ENCODE measurements around the gene PLSCR4.
A peak's percentile ranks its signal among the peaks of the same experiment; 100 is the strongest.

PLSCR4 gene

DNA sequence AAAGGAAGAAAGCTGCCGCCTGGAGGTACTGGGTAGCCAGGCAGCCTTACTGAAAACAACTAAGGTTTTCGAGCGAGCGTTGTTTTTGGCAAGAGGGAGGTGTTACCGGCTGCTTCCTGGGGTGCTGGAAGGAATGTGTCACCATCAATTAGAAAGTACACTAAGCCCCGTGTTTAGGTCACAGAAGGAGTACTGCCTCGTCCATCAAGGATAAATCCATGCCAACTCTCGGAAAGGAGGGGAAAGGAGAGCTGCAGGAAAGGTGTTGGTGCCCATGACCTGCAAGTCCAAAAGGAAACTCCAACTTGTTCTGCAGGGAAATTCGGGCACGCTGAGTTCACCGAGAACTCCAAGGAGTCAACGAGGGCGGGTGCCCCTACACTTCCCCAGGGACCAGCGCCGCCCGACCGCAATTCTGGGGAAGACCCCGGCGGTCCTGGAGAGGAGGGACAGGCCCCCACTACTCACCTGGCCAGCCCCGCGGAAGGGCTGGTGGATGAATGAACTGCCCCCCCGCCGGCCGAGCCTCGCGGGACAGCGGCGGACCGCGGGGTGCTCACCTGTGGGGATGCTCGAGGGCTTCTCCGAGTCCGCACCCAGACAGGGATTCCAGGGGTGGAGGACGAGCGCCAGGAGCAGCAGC, 90.5 kb downstream of the PLSCR4 start:
- DNase-seq, result peak; percentile 59

DNA sequence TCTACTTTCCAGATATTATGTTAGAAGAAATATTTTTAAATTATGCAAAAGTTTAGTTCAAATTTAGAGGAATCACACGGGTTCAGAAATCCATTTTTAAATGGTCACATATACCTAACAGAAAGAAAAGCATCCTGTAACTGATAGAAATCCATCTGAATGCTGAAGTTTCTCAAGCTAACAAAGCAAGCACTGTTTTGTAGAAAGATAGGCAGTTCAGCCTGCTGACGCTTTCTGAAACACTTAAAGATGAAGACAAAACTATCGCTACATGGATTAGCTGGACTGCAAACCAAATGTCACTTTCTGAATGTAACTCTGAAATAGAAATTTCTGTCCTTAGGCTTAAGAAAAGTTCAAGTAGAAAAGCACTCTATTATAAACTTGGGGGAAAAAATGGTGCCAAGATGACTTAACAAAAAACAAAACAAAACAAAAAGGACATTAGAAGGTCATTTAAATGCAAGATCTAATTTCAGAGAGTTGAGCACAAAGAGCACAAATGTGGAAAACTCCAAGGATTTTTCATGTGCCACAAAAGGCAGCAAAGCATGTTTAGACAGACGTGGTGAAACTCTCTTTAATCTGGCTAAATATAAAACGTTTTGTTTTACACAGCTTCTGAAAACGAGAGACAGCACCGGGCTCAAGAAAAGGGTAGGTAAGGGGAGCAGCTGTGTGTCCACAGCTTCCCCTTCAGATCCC, 91.1 kb downstream of the PLSCR4 start:
- no peak for DNase-seq

DNA sequence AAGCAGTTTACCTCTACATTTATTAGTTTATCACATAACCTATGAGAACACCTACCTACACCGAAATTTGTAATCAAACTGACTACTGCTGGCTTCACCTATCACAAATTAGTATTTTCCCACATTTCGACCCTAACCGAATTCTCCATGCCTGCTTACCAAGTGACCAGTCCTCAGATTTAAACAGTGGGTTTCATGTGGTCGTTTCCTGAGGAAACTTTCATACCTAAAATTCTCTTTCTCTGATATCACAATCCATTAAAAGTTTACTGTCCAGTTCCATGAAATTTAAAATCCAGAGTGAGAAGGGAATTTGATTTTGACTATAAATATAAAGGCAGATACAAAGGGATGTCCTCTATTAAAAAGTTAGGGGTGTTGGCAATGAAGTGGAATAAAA, 91.9 kb downstream of the PLSCR4 start:
- no peak for DNase-seq

GRCh38 chr3:146157325-146158060, 93.4 kb downstream of the PLSCR4 start:
- DNase-seq, result no peak

DNA sequence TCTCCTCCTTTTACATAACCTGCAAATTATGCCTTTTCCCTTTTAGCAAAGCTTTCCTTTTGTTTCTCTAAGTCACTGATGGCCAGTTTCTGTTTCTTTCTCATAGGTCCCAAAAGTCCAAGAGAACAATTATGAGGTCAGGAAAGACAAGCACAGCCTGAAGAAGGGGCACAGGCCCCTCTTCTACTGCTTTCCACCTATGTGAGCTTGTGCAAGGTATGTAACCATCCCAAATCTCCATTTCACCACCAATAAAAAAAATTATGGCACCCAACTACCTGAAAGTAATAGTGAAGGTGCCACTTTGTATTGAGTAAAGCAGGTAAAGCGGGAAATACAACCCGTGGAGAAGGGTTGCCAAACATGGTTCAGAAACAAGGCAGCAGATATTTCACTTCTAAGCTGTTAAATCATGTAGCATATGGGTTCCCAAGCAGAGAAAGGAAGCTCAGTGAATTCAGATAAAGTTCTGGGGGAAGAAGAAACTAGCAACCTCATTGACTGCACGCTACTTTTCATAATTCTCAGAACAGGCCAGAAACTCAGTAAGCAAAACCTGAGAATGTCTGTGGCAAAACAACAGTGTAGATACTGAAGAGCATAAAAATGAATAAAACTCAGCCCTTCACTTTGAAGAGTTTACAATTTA, 94.1 kb downstream of the PLSCR4 start:
- no peak for DNase-seq

- DNase-seq, result no peak
Observed at GRCh38 chr3:146156095-146156494, 94.8 kb downstream of the PLSCR4 start.

DNA sequence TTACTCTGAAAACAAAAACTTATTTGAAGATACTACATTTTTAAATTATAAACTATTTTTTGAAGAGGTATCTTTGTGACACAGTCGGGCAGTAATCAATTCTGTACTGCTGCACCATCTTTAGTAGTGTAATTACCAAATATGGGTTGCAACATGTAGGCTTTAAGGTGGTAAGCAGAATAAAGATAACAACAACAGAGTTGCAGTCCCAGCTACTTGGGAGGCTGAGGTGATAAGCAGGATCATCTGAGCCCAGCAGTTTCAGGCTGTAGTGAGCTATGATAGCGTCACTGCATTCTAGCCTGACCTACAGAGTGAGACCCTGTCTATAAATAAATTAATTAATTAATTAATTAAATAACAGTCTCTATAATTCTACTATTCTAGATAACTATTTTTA, 95.9 kb downstream of the PLSCR4 start:
- no peak for DNase-seq

DNA sequence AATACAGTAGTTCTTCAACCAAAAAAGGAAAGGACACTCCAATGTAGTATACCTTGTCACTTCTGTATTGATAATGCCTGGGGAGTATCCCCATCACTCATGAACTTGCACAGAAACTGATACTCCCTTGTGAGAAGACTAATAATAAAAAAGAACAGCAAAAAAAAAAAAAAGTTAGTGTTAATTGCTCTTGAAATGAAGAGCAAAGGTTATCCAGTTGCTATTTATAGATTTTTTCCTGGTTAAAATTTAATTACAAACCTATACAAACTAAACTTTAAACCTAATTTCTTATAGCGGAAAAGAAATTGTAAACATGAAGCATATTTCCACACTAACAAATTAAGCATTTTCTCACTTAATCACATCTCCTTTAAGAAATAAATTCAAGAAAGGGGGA, 96.6 kb downstream of the PLSCR4 start:
- DNase-seq, result no peak

DNA sequence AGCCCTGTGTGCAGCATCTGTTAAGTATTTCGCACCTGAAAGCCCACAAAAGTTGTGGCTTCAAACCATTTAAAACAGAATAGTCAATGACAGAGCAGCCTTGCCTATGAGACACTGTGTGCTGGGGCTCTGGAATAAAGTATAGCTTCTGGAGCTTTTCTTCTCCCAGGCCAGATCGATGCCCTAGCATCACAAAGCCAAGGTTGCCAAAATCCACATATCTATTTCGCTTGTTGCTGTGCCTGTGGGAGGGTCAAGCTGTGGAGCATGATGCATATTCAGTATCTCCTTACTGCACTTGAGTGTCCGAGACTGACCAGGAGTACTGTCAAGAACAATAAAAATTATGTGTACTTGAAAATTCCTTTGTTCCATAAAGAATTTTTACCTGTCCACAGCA, 97.5 kb downstream of the PLSCR4 start:
- no peak for DNase-seq

GRCh38 chr3:146152834-146153233, 98.1 kb downstream of the PLSCR4 start:
- DNase-seq, result peak; percentile 75

GRCh38 chr3:146148468-146148931, 102.4 kb downstream of the PLSCR4 start:
- DNase-seq, result no peak

DNA sequence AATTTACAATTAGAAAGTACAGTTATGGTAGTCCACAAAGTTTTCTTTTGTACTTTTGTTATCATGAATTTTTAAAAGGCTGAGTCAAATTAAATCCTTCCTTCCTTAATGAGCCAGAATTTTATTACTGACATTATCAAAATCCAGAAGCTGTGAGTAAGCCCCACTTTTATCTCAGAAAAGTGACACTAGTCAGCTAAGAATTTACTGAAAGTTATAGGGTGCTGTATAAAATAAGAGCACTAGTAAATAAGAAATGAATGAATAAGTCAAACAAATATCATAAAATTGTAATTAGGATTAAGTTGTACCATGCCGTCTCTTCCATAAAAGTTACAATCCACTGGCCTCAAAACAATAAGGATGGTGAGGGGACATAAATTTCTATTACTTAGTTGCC, 105.3 kb downstream of the PLSCR4 start:
- no peak for DNase-seq

DNA sequence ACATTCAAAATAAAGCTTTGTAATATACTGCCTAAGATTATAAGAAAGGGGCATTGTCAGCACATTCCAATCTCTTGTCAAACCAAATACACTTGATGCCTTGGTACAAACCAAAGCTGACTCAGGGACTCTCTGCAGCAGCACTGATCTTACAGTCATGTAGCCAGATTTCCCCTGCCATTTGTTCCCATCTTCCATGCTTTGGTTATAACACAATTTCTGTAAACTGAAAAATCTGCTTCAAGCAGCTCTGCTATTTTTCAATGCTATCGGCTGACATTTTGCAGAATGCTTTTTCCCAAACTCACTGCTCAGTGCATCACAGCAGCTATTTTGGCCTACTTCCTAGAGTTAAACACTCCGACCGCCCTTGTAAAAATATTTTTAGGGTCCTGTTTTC, 108.1 kb downstream of the PLSCR4 start:
- DNase-seq, result peak; percentile 60

Measured in kidney glomerular epithelial cell (primary cell).